ENCODE data around the gene RASSF8.

The RASSF8 gene

GRCh38 chr12:25979059-25979458 is 20.6 kb downstream of the RASSF8 start:
- TF ChIP-seq EP300 (IDR thresholded peaks at IDR 0.05; ENCODE audit: borderline replicate concordance) (no peak), TAF1 (IDR thresholded peaks at IDR 0.05; ENCODE audit: low read depth) (no peak), REST (IDR thresholded peaks at IDR 0.05; ENCODE audit: low read depth) (no peak), MAX (IDR thresholded peaks at IDR 0.05) (no peak), EGR1 (IDR thresholded peaks at IDR 0.05) (no peak), USF1 (IDR thresholded peaks at IDR 0.05) (no peak), NFIC (IDR thresholded peaks at IDR 0.05) (no peak), ZBTB7A (IDR thresholded peaks at IDR 0.05; ENCODE audit: low read depth) (no peak), TCF12 (IDR thresholded peaks at IDR 0.05; ENCODE audit: low read depth) (no peak), CEBPB (IDR thresholded peaks at IDR 0.05) (no peak), YY1 (IDR thresholded peaks at IDR 0.05; ENCODE audit: low read depth) (no peak), FOXM1 (IDR thresholded peaks at IDR 0.05; ENCODE audit: borderline replicate concordance, low read depth) (no peak), RAD21 (IDR thresholded peaks at IDR 0.05; ENCODE audit: low read depth) (no peak), TEAD4 (IDR thresholded peaks at IDR 0.05) (no peak), CREB1 (IDR thresholded peaks at IDR 0.05; ENCODE audit: low read depth) (no peak)

GRCh38 chr12:25979563-25979962 is 21.1 kb downstream of the RASSF8 start:
- TF ChIP-seq CEBPB (IDR thresholded peaks at IDR 0.05), result no peak
- no peak for TF ChIP-seq RAD21 (IDR thresholded peaks at IDR 0.05; ENCODE audit: low read depth)
- TF ChIP-seq FOXM1 (IDR thresholded peaks at IDR 0.05; ENCODE audit: borderline replicate concordance, low read depth), result no peak
- no peak for TF ChIP-seq CREB1 (IDR thresholded peaks at IDR 0.05; ENCODE audit: low read depth)
- no peak for TF ChIP-seq EP300 (IDR thresholded peaks at IDR 0.05; ENCODE audit: borderline replicate concordance)

GRCh38 chr12:25980035-25980434 is 21.6 kb downstream of the RASSF8 start:
- TF ChIP-seq TAF1 (IDR thresholded peaks at IDR 0.05; ENCODE audit: low read depth) (no peak), CREB1 (IDR thresholded peaks at IDR 0.05; ENCODE audit: low read depth) (no peak), USF1 (IDR thresholded peaks at IDR 0.05) (no peak), MAX (IDR thresholded peaks at IDR 0.05) (no peak), YY1 (IDR thresholded peaks at IDR 0.05; ENCODE audit: low read depth) (no peak)

- TF ChIP-seq FOXM1 (IDR thresholded peaks at IDR 0.05; ENCODE audit: borderline replicate concordance, low read depth) (no peak), CREB1 (IDR thresholded peaks at IDR 0.05; ENCODE audit: low read depth) (no peak), EP300 (IDR thresholded peaks at IDR 0.05; ENCODE audit: borderline replicate concordance) (no peak), NFIC (IDR thresholded peaks at IDR 0.05) (no peak), TCF12 (IDR thresholded peaks at IDR 0.05; ENCODE audit: low read depth) (no peak), YY1 (IDR thresholded peaks at IDR 0.05; ENCODE audit: low read depth) (no peak), REST (IDR thresholded peaks at IDR 0.05; ENCODE audit: low read depth) (no peak), CEBPB (IDR thresholded peaks at IDR 0.05) (no peak), USF1 (IDR thresholded peaks at IDR 0.05) (no peak), TAF1 (IDR thresholded peaks at IDR 0.05; ENCODE audit: low read depth) (no peak), TEAD4 (IDR thresholded peaks at IDR 0.05) (no peak), ZBTB7A (IDR thresholded peaks at IDR 0.05; ENCODE audit: low read depth) (no peak), EGR1 (IDR thresholded peaks at IDR 0.05) (no peak), RAD21 (IDR thresholded peaks at IDR 0.05; ENCODE audit: low read depth) (no peak), MAX (IDR thresholded peaks at IDR 0.05) (no peak)
These were observed 23.1 kb downstream of the RASSF8 start for GRCh38 chr12:25981597-25981996.

GRCh38 chr12:25982416-25982815 is 23.9 kb downstream of the RASSF8 start:
- TF ChIP-seq EGR1 (IDR thresholded peaks at IDR 0.05) (no peak), TCF12 (IDR thresholded peaks at IDR 0.05; ENCODE audit: low read depth) (no peak), USF1 (IDR thresholded peaks at IDR 0.05) (no peak), CEBPB (IDR thresholded peaks at IDR 0.05) (no peak), FOXM1 (IDR thresholded peaks at IDR 0.05; ENCODE audit: borderline replicate concordance, low read depth) (no peak), NFIC (IDR thresholded peaks at IDR 0.05) (no peak), TEAD4 (IDR thresholded peaks at IDR 0.05) (no peak), MAX (IDR thresholded peaks at IDR 0.05) (no peak), RAD21 (IDR thresholded peaks at IDR 0.05; ENCODE audit: low read depth) (no peak)

Data from Ishikawa (cell line).